Upper lobe of left lung (tissue), 6 donors: ENCODE data around the gene SLC22A16. TPM values are rescaled to one million over a fixed set of nuclear protein-coding genes. Genes with fewer than 3 reads are reported as not detected.

ENCODE experiments used
- ATAC-seq, 2 donors: fragments of 200-7000 bp; cut with Tn5 transposase; one replicate each; pipeline ENCODE4 v1.9.1; 2022; ENCODE audit warnings: mild to moderate bottlenecking in 2 of 2, moderate library complexity in 2 of 2; ENCODE audit not compliant: low FRiP score in 2 of 2
- DNase-seq, 2 donors: peaks; one replicate each; pipeline ENCODE4 v3.0.0-alpha.2; 2019 to 2020
- H3K27ac ChIP-seq, 4 donors: fragments of 200-600 bp; sonication (generic); one replicate each; pipeline ENCODE4 v1.5.1; 2016 to 2019
- H3K27me3 ChIP-seq, 4 donors: fragments of 200-600 bp; sonication (generic); one replicate each; pipeline ENCODE4 v1.5.1; 2017 to 2019
- H3K36me3 ChIP-seq, 4 donors: fragments of 200-600 bp; sonication (generic); one replicate each; pipeline ENCODE4 v1.5.1; 2016 to 2019
- H3K4me1 ChIP-seq, 4 donors: fragments of 200-600 bp; sonication (generic); one replicate each; pipeline ENCODE4 v1.5.1; 2018 to 2019
- H3K4me3 ChIP-seq, 4 donors: fragments of 200-600 bp; sonication (generic); one replicate each; pipeline ENCODE4 v1.5.1; 2017 to 2019; ENCODE audit warnings: mild to moderate bottlenecking in 2 of 4, moderate library complexity in 1 of 4
- H3K9me3 ChIP-seq, 4 donors: fragments of 200-600 bp; sonication (generic); one replicate each; pipeline ENCODE4 v1.5.1; 2018 to 2019
- EP300 ChIP-seq, 4 donors: sonication (generic); formaldehyde crosslinking; IDR thresholded peaks; one replicate each; pipeline ENCODE4 v1.5.1; 2017; ENCODE audit warnings: antibody characterized with exemption in 4 of 4, control low read depth in 2 of 4
- POLR2A ChIP-seq, 4 donors: fragments of 450-650 bp; IDR thresholded peaks; one replicate each; pipeline ENCODE4 v1.5.1; 2016 to 2017; ENCODE audit warnings: antibody characterized with exemption in 4 of 4, mild to moderate bottlenecking in 2 of 4
- POLR2AphosphoS5 ChIP-seq, 2 donors: sonication (generic); formaldehyde crosslinking; IDR thresholded peaks; one replicate each; pipeline ENCODE4 v1.5.1; 2017; ENCODE audit warnings: antibody characterized with exemption in 2 of 2
- WGBS, 2 donors: methylation state at CpG; one replicate each; pipeline ENCODE4 v1.1.5; 2017 to 2018; 5-methylcytosine and 5-hydroxymethylcytosine counted together
- total RNA-seq, 6 donors: library from RNA; depleted of rRNA in 4 of 6; stranded (reverse); fragments of >200 nt in 4 of 6; gene quantifications; one replicate each; pipeline versions ENCODE4 v1.1.0 to v1.2.1, GENCODE V29; 2016 to 2021
- TF ChIP-seq, protein P1 (sequence below), 6 experiments: fragments of 450-650 bp in 4 of 6; fragments of 200-600 bp in 2 of 6; sonication (generic) in 2 of 6; IDR thresholded peaks; one replicate each; pipeline ENCODE4 v1.5.1; 2016 to 2019; ENCODE audit warnings: antibody characterized with exemption in 6 of 6
- donor health status: DM: no; HTN: no; CAD: no; lungs with moderate emphysema.
- donor health status: DM: no; HTN: yes; CAD: no; lungs with severe emphysema.

The SLC22A16 gene
- total RNA-seq, 6 donors from 2014 or later, result 0.20 to 1.7 (median 0.59) TPM; not detected in 2

DNA sequence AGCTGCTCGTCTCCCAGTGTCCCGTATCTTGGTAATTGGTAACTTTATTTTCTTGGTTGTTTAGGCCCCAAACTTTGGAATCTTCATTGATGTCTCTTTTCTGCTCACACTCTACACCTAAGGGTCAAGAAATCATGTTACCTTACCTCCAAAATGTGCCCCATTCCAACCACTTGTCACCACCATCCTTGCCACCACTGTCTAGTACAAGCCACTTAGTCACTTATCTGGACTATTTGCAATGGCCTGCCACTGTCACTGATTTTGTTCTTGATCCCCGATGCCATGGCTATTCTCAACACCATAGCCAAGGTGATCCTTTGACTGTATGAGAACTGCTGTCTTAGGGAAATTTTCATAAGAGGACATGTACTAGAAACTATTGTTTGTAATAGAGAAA lies 46.0 kb upstream of the SLC22A16 start:
- 79 to 80% methylated on average over 3 of the region's 3 CpGs for WGBS, 2 donors
- TF ChIP-seq POLR2A (IDR thresholded peaks at IDR 0.05) (no peak), POLR2AphosphoS5 (IDR thresholded peaks at IDR 0.05) (no peak), EP300 (IDR thresholded peaks at IDR 0.05) (no peak)
- TF ChIP-seq, protein P1, sequence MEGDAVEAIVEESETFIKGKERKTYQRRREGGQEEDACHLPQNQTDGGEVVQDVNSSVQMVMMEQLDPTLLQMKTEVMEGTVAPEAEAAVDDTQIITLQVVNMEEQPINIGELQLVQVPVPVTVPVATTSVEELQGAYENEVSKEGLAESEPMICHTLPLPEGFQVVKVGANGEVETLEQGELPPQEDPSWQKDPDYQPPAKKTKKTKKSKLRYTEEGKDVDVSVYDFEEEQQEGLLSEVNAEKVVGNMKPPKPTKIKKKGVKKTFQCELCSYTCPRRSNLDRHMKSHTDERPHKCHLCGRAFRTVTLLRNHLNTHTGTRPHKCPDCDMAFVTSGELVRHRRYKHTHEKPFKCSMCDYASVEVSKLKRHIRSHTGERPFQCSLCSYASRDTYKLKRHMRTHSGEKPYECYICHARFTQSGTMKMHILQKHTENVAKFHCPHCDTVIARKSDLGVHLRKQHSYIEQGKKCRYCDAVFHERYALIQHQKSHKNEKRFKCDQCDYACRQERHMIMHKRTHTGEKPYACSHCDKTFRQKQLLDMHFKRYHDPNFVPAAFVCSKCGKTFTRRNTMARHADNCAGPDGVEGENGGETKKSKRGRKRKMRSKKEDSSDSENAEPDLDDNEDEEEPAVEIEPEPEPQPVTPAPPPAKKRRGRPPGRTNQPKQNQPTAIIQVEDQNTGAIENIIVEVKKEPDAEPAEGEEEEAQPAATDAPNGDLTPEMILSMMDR (IDR thresholded peaks at IDR 0.05), result no peak

DNA sequence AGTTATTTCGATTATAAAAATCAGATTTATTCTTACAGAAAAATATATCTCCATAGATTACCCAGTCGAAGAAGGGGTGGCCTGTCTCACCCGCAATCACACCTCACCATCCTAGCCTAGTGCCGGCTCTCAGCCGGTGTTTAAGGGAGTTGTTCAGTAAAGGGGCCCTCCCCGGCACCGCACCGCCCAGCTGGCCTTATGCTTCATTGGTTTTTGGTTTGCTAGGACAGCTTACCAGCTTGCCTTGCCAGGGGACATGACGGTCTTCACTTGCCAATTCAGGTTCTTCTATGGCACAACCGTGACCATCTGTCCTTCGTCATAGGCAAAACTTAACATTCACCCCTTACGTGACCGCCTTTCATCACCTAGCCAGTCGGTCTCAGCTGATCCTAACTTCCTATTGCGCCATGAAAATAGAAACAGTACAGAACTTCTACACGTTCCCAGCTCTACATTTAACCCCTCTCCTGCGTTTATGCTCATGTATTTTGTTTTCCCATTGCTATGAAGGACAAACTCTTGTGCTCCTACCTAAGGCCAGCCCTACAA lies 44.7 kb upstream of the SLC22A16 start:
- H3K4me1 ChIP-seq, result no peaks in the 10 kb centered on the region
- H3K36me3 ChIP-seq, result no peaks in the 10 kb centered on the region
- peak in 1 of 2 donors; percentile 22 for DNase-seq
- H3K27me3 ChIP-seq, result no peaks in the 10 kb centered on the region
- no peak overlapping the region for H3K4me3 ChIP-seq
- H3K9me3 ChIP-seq, result no peaks in the 10 kb centered on the region
- H3K27ac ChIP-seq, result no peak overlapping the region
- TF ChIP-seq, protein P1 (IDR thresholded peaks at IDR 0.05), result no peak
- no peak for TF ChIP-seq POLR2A (IDR thresholded peaks at IDR 0.05)
- no peak for TF ChIP-seq EP300 (IDR thresholded peaks at IDR 0.05)
- TF ChIP-seq POLR2AphosphoS5 (IDR thresholded peaks at IDR 0.05), result no peak
- no peak for ATAC-seq
- WGBS, 2 donors, result 81 to 85% methylated on average over 17 of the region's 17 CpGs

More for the DNA sequence above, 46.0 kb upstream of the SLC22A16 start:
- ATAC-seq (no peak), DNase-seq (no peak)
- H3K4me1 ChIP-seq, result no peaks in the 10 kb centered on the region
- no peak overlapping the region for H3K27ac ChIP-seq
- H3K36me3 ChIP-seq, result no peaks in the 10 kb centered on the region
- H3K4me3 ChIP-seq, result no peak overlapping the region
- H3K27me3 ChIP-seq, result no peaks in the 10 kb centered on the region
- no peaks in the 10 kb centered on the region for H3K9me3 ChIP-seq

DNA sequence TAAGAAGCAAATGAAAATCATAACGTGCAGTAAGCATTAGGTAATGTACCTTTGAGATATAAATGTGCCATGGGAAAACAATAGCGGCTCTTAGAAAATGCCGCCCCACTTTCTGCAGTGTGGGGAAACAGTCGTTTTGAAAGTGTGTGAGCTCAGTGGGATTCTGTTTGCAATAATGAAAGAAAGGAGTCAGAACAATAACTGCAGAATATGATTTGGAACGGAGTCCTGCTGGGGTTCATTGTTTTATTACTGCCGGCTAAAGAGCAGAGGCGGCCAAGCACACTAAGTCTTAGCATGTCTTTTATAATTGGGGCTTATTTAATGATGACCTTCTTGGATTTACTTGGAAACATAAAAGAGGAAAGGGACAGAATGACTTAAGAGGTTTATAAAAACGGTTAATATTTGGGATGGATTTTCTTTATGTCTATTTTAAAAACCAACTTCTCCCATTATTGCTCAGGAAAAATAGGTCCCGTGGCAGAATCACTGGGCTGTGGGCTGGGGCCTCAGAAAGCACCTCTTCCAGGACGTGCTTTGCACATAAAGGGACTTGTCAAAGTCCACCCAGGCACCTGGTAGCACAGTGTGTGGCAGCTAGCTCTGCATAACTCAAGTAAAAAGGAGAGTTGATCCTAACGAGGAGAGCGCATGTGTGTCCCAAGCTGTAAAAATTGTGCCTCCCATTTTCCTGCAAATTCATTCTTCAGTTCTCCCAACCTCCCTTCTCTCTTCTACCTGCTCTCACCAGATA lies 44.0 kb upstream of the SLC22A16 start:
- H3K27ac ChIP-seq, result no peak overlapping the region
- H3K27me3 ChIP-seq, result no peaks in the 10 kb centered on the region
- ATAC-seq, result no peak
- TF ChIP-seq, protein P1 (IDR thresholded peaks at IDR 0.05), result no peak
- TF ChIP-seq EP300 (IDR thresholded peaks at IDR 0.05), result no peak
- TF ChIP-seq POLR2AphosphoS5 (IDR thresholded peaks at IDR 0.05), result no peak
- TF ChIP-seq POLR2A (IDR thresholded peaks at IDR 0.05), result no peak
- no peak overlapping the region for H3K4me3 ChIP-seq
- no peak for DNase-seq
- H3K9me3 ChIP-seq, result no peaks in the 10 kb centered on the region
- WGBS, 2 donors, result 75 to 81% methylated on average over 12 of the region's 12 CpGs
- H3K36me3 ChIP-seq, result no peaks in the 10 kb centered on the region
- H3K4me1 ChIP-seq, result no peaks in the 10 kb centered on the region

DNA sequence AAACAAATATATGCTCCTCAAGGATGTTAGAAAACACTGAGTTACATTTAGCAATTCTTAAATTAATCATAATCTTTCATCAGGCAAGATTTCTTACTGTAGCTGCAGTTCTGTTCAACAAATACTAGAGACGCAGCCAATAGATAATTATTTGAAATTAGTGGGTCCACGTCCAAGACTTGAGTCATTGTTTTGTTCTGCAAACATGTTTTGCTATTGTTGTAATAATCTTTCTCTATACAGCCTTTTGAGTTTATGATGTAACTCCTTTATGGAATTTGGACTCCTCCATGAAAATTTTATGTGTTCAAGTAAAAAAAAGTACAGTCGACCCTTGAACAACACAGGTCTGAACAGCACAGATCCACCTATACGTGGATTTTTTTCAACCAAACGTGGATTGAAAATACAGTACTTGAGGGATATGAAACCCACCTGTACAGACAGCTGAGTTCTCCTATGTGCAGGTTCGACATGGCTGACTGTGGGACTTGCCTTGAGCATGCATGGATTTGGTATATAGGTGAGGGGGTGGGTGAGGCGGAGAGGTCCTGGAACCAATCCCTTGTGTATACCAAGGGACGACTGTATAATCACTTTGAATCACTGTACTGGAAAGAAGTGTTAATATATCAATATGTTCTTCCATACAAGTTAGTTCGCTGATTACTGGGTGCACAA lies 41.3 kb upstream of the SLC22A16 start:
- peaks cover 0 to 5% (median 0%) of the 10 kb centered on the region in 4 donors for H3K4me1 ChIP-seq
- DNase-seq (no peak), ATAC-seq (no peak)
- TF ChIP-seq, protein P1 (IDR thresholded peaks at IDR 0.05), result no peak
- TF ChIP-seq POLR2A (IDR thresholded peaks at IDR 0.05) (no peak), EP300 (IDR thresholded peaks at IDR 0.05) (no peak), POLR2AphosphoS5 (IDR thresholded peaks at IDR 0.05) (no peak)
- H3K27ac ChIP-seq, result no peak overlapping the region
- 71% methylated on average over 9 of the region's 9 CpGs for WGBS, 2 donors
- no peaks in the 10 kb centered on the region for H3K36me3 ChIP-seq
- no peak overlapping the region for H3K4me3 ChIP-seq
- H3K27me3 ChIP-seq, result no peaks in the 10 kb centered on the region
- H3K9me3 ChIP-seq, result no peaks in the 10 kb centered on the region
